Activated CD8-positive, alpha-beta memory T cell treated with anti-CD3 and anti-CD28 coated beads, Interleukin-2, amount 50 U/mL, for 4 hours (primary cell): Measurements from ENCODE around the gene IRF4.

Experiments used
- DNase-seq: peaks from one replicate; pipeline ENCODE4 v3.0.0-alpha.2; 2020

IRF4 gene

DNA sequence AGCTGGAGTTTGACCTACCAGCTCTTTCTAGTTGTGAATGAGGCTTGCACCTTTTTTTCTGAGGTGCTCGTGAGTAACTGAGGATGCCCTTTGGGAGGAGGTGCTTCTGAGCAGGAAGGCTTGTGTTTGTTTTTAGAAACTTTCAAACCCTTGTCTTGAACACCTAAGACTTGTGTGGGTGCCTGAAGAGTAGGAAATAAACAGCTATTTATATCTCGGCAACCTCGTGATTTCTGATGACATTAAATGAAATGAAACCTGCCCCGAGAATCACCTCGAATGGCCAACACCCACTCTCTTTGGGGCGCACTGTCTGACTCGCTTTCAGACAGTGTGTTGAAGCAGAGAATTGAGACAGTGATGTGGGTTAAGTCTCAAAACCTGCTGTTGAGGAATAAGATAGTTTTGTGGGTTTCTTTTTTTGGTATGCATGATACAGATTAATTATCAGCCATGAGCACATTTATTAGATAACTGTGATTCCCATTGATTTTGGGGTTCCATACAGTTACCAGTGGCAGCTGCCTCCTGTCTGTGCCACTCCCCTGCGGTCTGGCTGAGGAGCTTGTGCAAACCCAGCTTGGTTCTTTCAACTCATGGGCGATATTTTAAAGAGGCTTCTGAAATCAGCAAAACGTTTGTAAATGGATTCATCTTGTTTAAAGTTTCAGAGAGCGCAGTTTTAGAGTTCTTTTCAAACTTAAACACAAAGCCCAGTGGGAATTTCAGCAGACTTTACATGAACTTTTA, 8.4 kb downstream of the IRF4 start:
- no peak for DNase-seq

- DNase-seq: no peak
These were observed 9.3 kb downstream of the IRF4 start for GRCh38 chr6:400815-401214.

DNA sequence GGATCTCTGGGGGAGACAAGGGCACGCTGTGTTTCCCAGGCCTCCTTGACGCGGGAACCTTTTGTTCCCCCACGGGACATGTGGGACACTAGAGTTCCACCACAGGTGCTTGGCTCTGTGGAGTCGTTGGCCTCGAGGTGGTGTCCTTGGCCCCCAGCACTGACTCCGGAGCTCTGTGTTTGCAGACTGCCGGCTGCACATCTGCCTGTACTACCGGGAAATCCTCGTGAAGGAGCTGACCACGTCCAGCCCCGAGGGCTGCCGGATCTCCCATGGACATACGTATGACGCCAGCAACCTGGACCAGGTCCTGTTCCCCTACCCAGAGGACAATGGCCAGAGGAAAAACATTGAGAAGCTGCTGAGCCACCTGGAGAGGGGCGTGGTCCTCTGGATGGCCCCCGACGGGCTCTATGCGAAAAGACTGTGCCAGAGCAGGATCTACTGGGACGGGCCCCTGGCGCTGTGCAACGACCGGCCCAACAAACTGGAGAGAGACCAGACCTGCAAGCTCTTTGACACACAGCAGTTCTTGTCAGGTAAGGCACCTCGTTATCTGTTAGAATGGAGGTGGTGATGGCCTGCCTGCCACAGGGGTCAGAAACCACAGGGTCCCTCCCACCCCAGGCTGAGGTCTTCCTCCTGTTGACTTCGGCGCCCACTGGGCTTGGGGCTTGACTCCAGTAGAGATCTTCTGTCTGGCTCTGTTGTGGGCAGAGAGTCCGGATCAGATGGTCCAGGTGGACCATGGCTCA, 9.9 kb downstream of the IRF4 start:
- DNase-seq: no peak

- DNase-seq: no peak
These were observed 10.6 kb downstream of the IRF4 start for GRCh38 chr6:401994-402640.

DNA sequence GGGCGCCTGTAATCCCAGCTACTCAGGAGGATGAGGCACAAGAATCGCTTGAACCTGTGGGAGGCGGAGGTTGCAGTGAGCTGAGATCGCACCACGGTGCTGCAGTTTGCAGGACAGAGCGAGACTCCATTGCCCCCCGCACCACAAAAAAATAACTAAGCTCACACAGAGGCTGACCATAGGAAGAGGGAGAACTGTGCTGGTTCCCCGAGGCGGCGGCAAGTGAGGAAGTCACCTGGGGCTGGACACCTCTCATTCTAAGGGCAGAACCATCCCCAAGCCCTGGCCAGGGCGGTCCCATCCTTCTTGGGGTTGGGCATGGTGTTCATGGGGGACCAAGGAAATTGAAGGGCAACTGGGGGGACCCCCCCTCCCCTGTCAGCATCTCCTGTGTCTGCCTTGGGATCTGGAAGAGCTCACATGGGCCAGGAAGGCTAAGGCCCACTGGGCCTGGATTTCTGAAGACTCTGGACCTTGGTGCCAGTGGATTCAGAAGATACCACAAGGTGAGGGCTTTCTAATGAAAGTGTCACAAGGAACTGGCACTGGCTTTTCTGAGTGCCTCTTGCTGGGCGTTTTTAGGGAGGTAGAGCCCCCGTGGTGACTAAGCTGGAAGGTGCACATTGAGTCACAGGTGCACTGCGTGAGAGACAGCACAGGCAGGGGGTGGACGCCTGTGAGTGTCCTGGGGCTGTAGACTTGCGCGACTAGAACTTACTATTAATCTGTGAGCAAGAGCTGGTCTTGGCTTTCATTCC, 11.5 kb downstream of the IRF4 start:
- DNase-seq: peak; percentile 60

DNA sequence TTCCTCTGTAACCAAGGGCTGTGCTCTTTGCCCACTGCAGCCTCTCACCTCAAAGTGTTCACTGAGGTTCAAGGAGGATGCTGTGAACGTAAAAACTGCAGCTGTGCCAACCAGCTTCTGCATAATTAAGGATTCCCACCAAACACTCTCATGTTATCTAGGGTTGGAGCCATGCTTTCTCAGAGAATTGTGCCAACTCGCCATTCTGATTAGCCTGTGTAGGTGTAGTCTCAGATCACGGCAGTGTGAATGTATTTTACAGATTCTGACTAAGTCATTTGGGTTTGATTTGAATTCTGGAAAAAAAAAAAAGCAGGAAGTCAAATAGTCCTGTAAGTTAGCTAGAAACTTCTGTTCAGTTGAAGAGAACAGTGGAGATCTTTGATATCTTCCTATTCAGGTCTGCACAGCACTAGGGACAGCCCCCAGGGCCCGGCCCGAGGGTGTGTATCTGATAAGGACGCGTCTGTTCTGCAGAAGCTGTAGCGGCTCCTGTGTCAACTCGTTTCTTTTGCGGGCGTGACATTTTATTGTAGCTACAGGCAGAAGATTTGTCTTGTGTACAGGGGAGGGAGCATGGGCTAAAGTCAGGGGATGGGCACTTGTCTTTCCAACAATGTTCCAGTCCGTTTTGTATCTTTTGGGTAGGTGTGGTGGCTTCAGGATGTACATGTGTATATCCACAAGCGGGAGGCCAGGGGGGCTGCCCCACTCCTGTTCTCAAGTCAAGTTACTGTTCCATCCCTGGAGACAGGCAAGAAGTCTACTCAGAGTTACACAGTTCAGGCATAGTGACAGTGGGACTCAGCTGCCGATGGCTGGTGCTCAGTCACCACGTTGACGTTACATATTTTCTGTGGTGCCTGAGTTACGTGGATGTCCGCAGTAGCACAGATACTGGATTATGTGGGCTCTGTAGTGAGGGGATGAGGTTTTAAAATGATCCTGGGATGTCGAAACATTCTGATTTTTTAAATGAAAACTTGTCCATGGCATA, 12.4 kb downstream of the IRF4 start:
- no peak for DNase-seq

DNA sequence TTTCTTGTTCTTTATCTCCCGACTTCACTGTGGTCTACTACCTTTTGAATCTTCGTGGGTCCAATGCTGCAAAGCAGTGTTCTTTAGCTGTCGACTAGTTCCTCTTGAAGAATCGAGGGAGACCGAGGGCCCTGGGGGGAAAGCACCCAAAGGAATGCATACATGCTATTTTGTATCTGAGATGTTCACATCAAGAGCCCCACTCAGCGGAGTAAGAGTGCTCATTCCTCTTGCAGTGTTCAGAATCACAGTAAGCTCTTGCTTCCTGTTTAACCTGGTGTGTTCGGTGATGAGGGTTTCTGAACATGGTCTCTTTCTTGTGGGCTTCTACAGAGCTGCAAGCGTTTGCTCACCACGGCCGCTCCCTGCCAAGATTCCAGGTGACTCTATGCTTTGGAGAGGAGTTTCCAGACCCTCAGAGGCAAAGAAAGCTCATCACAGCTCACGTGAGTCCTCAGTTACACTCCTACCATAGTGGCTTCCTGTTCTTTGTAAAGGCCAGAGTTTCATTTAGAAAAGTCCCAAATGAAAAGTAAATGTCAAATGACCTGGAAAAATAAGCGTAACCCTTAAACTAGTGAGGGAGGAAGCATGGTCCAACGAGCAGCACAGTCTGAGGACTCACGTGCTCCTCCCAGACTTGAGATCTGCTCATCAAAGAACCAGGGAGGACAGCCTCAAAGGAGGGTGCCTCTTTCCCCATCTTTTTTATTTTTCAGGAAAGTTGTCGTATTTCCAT, 13.3 kb downstream of the IRF4 start:
- DNase-seq: peak; percentile 43

DNA sequence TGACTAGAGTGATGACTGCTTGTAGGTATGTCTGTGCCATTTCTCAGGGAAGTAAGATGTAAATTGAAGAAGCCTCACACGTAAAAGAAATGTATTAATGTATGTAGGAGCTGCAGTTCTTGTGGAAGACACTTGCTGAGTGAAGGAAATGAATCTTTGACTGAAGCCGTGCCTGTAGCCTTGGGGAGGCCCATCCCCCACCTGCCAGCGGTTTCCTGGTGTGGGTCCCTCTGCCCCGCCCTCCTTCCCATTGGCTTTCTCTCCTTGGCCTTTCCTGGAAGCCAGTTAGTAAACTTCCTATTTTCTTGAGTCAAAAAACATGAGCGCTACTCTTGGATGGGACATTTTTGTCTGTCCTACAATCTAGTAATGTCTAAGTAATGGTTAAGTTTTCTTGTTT, 16.6 kb downstream of the IRF4 start:
- DNase-seq: no peak

GRCh38 chr6:408599-409102, 17.1 kb downstream of the IRF4 start:
- DNase-seq: no peak

DNA sequence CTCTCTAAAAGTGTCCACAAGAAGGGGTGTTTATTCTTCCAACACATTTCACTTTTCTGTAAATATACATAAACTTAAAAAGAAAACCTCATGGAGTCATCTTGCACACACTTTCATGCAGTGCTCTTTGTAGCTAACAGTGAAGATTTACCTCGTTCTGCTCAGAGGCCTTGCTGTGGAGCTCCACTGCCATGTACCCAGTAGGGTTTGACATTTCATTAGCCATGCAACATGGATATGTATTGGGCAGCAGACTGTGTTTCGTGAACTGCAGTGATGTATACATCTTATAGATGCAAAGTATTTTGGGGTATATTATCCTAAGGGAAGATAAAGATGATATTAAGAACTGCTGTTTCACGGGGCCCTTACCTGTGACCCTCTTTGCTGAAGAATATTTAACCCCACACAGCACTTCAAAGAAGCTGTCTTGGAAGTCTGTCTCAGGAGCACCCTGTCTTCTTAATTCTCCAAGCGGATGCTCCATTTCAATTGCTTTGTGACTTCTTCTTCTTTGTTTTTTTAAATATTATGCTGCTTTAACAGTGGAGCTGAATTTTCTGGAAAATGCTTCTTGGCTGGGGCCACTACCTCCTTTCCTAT, 17.9 kb downstream of the IRF4 start:
- no peak for DNase-seq

DNA sequence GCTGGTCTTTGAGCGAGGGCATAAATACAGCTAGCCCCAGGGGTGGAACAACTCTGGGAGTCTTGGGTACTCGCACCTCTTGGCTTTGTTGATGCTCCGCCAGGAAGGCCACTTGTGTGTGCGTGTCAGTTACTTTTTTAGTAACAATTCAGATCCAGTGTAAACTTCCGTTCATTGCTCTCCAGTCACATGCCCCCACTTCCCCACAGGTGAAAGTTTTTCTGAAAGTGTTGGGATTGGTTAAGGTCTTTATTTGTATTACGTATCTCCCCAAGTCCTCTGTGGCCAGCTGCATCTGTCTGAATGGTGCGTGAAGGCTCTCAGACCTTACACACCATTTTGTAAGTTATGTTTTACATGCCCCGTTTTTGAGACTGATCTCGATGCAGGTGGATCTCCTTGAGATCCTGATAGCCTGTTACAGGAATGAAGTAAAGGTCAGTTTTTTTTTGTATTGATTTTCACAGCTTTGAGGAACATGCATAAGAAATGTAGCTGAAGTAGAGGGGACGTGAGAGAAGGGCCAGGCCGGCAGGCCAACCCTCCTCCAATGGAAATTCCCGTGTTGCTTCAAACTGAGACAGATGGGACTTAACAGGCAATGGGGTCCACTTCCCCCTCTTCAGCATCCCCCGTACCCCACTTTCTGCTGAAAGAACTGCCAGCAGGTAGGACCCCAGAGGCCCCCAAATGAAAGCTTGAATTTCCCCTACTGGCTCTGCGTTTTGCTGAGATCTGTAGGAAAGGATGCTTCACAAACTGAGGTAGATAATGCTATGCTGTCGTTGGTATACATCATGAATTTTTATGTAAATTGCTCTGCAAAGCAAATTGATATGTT, 19.2 kb downstream of the IRF4 start:
- no peak for DNase-seq

- no peak for DNase-seq
These were observed 20.0 kb downstream of the IRF4 start for GRCh38 chr6:411402-412145.

DNA sequence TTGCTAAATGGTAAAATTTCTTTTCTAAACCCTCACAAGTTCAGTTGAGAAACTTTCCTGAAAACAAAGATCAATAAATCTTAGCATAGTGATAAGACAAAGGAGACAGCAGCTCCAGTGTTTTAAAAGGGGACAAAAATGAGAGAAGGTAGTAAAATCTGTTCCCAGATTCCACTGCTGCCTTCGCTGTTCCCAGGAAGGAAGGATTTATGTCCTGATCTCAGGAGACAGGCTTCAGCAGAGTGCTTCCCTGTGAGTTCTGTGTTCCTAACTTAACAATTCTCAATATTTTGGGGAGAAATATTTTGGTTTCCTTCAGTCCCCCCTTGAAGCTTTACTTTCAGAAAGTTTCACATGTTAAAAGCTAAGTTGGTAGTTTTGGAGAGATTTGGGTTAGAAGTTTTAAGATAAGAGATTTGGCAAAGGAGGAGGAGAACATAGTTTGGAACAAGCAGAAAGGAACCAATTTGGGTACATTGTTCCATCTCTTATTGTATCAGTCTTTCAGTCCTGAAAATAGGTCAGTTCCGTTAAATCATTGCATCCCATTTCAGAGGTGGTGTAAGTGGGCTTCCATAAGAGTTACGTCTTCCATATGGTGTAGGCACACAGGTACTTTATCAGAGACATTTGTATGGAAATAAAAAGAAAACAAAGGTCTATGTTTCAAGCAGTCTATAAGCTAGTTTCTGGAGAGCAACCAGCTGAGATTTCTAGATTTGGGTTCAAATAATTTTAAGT, 20.8 kb downstream of the IRF4 start:
- no peak for DNase-seq

DNA sequence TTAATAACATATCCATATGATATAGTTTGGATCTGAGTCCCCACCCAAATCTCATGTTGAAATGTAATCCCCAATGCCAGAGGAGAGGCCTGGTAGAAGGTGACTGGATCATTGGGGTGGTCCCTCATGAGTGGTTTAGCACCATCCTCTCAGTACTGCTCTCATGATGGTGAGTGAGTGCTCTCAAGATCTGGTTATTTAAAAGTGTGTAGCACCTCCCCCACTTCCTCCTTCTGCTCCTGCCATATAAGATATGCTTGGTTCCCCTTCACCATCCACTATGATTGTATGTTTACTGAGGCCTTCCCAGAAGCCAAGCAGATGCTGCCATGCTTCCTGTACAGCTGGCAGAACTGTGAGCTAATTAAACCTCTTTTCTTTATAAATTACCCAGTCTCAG, 22.9 kb downstream of the IRF4 start:
- no peak for DNase-seq

DNA sequence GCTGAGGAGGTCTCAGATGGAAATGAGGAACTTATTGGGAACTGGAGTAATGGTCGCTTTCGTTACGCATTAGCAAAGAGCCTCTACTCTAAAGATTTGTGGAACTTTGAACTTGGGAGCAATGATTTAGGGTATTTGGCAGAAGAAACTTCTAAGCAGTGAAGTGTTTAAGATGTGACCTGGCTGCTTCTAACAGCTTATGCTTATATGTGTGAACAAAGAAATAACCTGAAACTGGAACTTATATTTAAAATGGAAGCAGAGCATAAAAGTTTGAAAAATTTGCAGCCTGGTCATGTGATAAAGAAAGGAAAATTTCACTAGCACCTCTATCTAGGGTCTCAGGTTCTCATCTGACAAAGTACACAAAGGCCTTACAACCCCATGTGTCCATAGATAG, 23.5 kb downstream of the IRF4 start:
- DNase-seq: no peak

DNA sequence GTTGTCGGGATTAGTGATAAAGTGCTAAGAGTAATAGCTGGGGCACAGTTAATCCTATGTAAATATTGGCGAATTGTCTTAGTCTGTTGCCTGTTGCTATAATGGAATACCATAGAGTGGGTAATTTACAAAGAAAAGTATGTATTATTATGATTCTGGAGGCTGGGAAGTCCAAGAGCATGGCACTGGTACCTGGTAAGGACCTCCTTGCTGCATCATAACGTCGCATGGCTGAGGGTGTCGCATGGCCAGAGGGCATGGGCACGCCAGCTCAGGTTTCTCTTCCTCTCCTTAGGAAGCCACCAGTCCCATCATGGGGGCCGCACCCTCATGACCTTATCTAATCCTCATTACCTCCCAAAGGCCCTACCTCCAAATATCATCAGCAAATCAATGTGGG, 29.7 kb downstream of the IRF4 start:
- DNase-seq: no peak

GRCh38 chr6:422433-423054, 31.0 kb downstream of the IRF4 start:
- peak; percentile 56 for DNase-seq
